Pancreas (tissue), 10 donors: ENCODE measurements around the gene KCNH1. TPM values are rescaled to one million over a fixed set of nuclear protein-coding genes. Genes with fewer than 3 reads are reported as not detected.

Experiments used
- ATAC-seq, 4 donors: fragments of 200-7000 bp; cut with Tn5 transposase; one replicate each; pipeline versions ENCODE4 v1.8.0 to v1.9.1; 2020; ENCODE audit warnings: mild to moderate bottlenecking in 4 of 4, moderate library complexity in 4 of 4
- DNase-seq, 6 donors: peaks; one replicate each; pipeline ENCODE4 v3.0.0-alpha.2; 2020
- FAIRE-seq: peaks from 2 replicates; lab custom pipeline; 2012; peaks lifted over from hg19 to GRCh38; lab: Jason Lieb, UNC
- H3K27ac ChIP-seq, 4 donors: fragments of 200-600 bp; sonication (generic); 1 replicate in 3 of 4; 2 replicates in 1 of 4; pipeline versions ENCODE4 v1.5.0 to v1.8.0; 2020
- H3K27me3 ChIP-seq, 4 donors: fragments of 200-600 bp; one replicate each; pipeline ENCODE4 v1.8.0; 2021
- H3K36me3 ChIP-seq, 3 donors: fragments of 200-600 bp; sonication (generic) in 1 of 3; one replicate each; pipeline versions ENCODE4 v1.5.0 to v1.8.0; 2020 to 2021
- H3K4me1 ChIP-seq, 3 donors: fragments of 200-600 bp; one replicate each; pipeline ENCODE4 v1.8.0; 2021
- H3K4me3 ChIP-seq, 4 donors: fragments of 200-600 bp; sonication (generic) in 2 of 4; one replicate each; pipeline versions ENCODE4 v1.5.0 to v1.8.0; 2020 to 2021
- H3K9me3 ChIP-seq, 4 donors: fragments of 200-600 bp; one replicate each; pipeline ENCODE4 v1.8.0; 2021
- CTCF ChIP-seq, 4 donors: fragments of 200-600 bp; sonication (generic) in 3 of 4; IDR thresholded peaks; one replicate each; pipeline versions ENCODE4 v1.5.0 to v1.8.0; 2021; ENCODE audit warnings: antibody characterized with exemption in 4 of 4
- WGBS, 2 donors: extraction: QIAGEN DNeasy Blood & Tissue Kit; methylation state at CpG; one replicate each; pipeline ENCODE4 v1.1.7; 2013; 5-methylcytosine and 5-hydroxymethylcytosine counted together
- intact Hi-C, 3 donors: fragments of 100-400 bp; cut with DNase I; formaldehyde crosslinking; loops; one replicate each; pipeline versions ENCODE4 v1.11.1 to v1.14.2; 2022
- polyA plus RNA-seq, 2 donors: library from polyadenylated mRNA; stranded (reverse); fragments of 200-250 nt; gene quantifications; one replicate each; pipeline ENCODE4 v1.2.3, GENCODE V29; 2013
- total RNA-seq, 6 donors: library from RNA; stranded (reverse); fragmentation: NEBNext Ultra II Directional in 4 of 6; extraction: Animal tissue kit (Norgen Biotek cat#: 25700) in 4 of 6; gene quantifications; one replicate each; pipeline versions ENCODE4 v1.2.1 to v1.2.4, GENCODE V29; 2021 to 2023
- donor health status: healthy with polysubstance abuse.
- donor health status: DM: no; HTN: no; CAD: no; lungs with moderate emphysema.
- donor health status: DM: no; HTN: no; CAD: no.
- donor health status: control.
- donor health status: control.
- donor health status: Bipolar disorder and iron deficiency.
- donor health status: DM: yes; HTN: yes; CAD: no.
- donor health status: DM: no; HTN: no; CAD: no.
- donor health status: DM: no; HTN: no; CAD: no.
- donor health status: DM: yes; HTN: yes; CAD: no.

KCNH1 gene
- total and polyA plus RNA-seq, 8 donors, result 0.24 to 0.61 (median 0.36) TPM

- no peaks in the 10 kb centered on the region for H3K27me3 ChIP-seq
- H3K27ac ChIP-seq, result no peak overlapping the region
- ATAC-seq (no peak), FAIRE-seq (no peak), DNase-seq (no peak)
- H3K4me1 ChIP-seq, result no peaks in the 10 kb centered on the region
- no peaks in the 10 kb centered on the region for H3K9me3 ChIP-seq
- H3K36me3 ChIP-seq, result no peaks in the 10 kb centered on the region
- intact Hi-C loops, result no loop called here
- no peak for TF ChIP-seq CTCF (IDR thresholded peaks at IDR 0.05)
- 92 to 94% methylated on average over 4 of the region's 4 CpGs for WGBS, 2 donors
- H3K4me3 ChIP-seq, result no peak overlapping the region
Observed at GRCh38 chr1:210755991-210756659, 377.8 kb downstream of the KCNH1 start.

- DNase-seq (no peak), ATAC-seq (no peak), FAIRE-seq (no peak)
- Histone ChIP-seq H3K4me1 (no peaks in the 10 kb centered on the region), H3K4me3 (no peak overlapping the region), H3K9me3 (no peaks in the 10 kb centered on the region), H3K27me3 (no peaks in the 10 kb centered on the region), H3K36me3 (no peaks in the 10 kb centered on the region), H3K27ac (no peak overlapping the region)
- intact Hi-C loops, result no loop called here
- 45% methylated on average over 8 of the region's 8 CpGs for WGBS, 2 donors
- no peak for TF ChIP-seq CTCF (IDR thresholded peaks at IDR 0.05)
Observed at GRCh38 chr1:210754878-210755665, 378.9 kb downstream of the KCNH1 start.

GRCh38 chr1:210751911-210752310, 382.0 kb downstream of the KCNH1 start:
- no peak overlapping the region for H3K27ac ChIP-seq
- no peak for TF ChIP-seq CTCF (IDR thresholded peaks at IDR 0.05)
- no peaks in the 10 kb centered on the region for H3K27me3 ChIP-seq
- DNase-seq (no peak), ATAC-seq (no peak), FAIRE-seq (no peak)
- 66 to 75% methylated on average over 2 of the region's 2 CpGs for WGBS, 2 donors
- no peaks in the 10 kb centered on the region for H3K4me1 ChIP-seq
- intact Hi-C loops, result no loop called here
- H3K4me3 ChIP-seq, result no peak overlapping the region
- no peaks in the 10 kb centered on the region for H3K36me3 ChIP-seq
- no peaks in the 10 kb centered on the region for H3K9me3 ChIP-seq

GRCh38 chr1:210750468-210750867, 383.5 kb downstream of the KCNH1 start:
- TF ChIP-seq CTCF (IDR thresholded peaks at IDR 0.05), result no peak
- FAIRE-seq (no peak), DNase-seq (no peak), ATAC-seq (no peak)
- intact Hi-C loops, result no loop called here
- Histone ChIP-seq H3K27ac (no peak overlapping the region), H3K4me3 (no peak overlapping the region), H3K36me3 (no peaks in the 10 kb centered on the region), H3K27me3 (no peaks in the 10 kb centered on the region), H3K9me3 (no peaks in the 10 kb centered on the region), H3K4me1 (no peaks in the 10 kb centered on the region)
- 80 to 82% methylated on average over 1 of the region's 1 CpG for WGBS, 2 donors

GRCh38 chr1:210748796-210749195, 385.2 kb downstream of the KCNH1 start:
- no peak overlapping the region for H3K4me3 ChIP-seq
- no peaks in the 10 kb centered on the region for H3K9me3 ChIP-seq
- no peaks in the 10 kb centered on the region for H3K27me3 ChIP-seq
- no peaks in the 10 kb centered on the region for H3K36me3 ChIP-seq
- H3K4me1 ChIP-seq, result no peaks in the 10 kb centered on the region
- no peak for TF ChIP-seq CTCF (IDR thresholded peaks at IDR 0.05)
- H3K27ac ChIP-seq, result no peak overlapping the region
- DNase-seq (no peak), FAIRE-seq (no peak), ATAC-seq (no peak)
- WGBS, 2 donors, result 76 to 84% methylated on average over 3 of the region's 3 CpGs
- intact Hi-C loops, result no loop called here
